Smooth muscle cell of the brain vasculature (primary cell): ENCODE measurements around the gene MCM3AP.

Source experiments
- DNase-seq: peaks from one replicate; pipeline ENCODE4 v3.0.0-alpha.2; 2012; ENCODE audit warnings: low read depth, low spot score

The MCM3AP gene

DNA sequence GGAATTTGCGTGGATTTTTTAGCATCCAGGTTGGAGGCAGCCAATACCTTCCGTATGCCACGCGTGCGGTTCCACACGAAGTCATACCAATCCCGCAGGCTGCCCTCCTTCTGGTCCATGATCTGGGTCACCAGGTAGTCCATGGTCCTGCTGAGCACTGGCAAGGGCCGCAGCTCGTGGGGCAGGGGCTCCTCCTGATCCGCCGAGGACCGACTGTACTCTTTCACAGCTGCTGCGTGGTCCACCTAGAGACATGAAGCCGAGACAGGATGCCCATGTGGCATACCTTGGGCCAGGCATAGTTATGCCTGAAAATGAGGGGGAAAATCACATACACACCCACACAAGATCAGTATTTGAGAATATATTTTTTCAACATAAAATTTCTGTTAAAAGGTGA lies 12.1 kb downstream of the MCM3AP start:
- no peak for DNase-seq

DNA sequence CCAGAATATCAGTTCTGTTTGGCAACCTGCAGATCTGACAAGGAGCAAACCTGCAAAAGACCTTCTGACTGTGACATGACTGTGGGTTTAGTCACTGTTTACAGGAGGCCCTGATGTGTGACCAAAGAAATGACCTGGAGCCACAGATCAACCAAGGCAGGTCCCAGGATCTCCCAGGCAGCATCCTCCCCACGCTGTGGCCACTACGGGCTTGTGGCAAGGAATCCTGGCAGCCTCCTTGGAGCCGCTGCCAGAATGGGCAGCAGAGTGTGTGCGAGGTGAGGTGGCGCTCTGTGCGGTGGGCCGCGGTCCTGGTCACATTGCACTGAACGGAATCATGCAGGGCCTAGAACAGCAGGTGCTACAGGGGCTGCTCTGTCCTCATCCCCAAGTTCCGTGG lies 15.9 kb downstream of the MCM3AP start:
- DNase-seq, result no peak

DNA sequence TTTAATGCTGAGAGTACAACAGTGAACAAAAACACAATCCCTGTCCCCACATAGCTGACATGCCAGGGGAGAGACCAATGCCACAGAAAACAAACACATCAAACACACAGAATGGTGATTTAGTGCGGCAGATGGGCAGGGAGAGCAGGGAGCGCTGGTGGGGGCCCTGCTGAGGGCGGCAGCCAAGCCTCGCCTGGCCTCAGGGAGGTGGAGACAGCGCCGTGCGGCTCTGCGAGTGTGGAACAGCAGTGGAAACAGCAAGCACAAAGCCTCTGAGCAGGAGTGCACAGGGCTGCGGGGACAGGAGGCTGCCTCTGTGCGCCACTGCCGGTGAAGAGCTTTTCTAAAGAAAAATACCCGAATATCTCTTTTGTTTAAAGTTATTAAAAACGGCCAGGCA lies 17.0 kb downstream of the MCM3AP start:
- no peak for DNase-seq

DNA sequence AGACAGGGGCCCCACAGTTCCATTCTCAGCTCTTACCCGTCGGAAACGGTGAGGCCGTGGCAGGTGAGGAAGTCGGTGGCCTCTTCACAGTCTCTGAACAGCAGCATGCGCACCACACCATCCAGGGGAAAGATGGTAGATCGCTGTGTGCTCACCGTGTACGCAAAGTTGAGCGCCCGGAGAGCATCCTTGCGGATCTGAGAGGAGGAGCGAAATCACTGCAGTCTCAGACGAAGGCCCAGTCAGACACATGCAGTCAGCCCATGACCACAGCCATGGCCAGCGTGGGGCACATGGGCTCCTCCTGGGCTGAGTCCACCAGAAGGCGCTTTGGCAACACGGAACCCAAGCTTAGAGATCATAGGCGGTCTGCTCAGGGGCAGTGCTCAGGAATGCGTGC lies 18.5 kb downstream of the MCM3AP start:
- no peak for DNase-seq

DNA sequence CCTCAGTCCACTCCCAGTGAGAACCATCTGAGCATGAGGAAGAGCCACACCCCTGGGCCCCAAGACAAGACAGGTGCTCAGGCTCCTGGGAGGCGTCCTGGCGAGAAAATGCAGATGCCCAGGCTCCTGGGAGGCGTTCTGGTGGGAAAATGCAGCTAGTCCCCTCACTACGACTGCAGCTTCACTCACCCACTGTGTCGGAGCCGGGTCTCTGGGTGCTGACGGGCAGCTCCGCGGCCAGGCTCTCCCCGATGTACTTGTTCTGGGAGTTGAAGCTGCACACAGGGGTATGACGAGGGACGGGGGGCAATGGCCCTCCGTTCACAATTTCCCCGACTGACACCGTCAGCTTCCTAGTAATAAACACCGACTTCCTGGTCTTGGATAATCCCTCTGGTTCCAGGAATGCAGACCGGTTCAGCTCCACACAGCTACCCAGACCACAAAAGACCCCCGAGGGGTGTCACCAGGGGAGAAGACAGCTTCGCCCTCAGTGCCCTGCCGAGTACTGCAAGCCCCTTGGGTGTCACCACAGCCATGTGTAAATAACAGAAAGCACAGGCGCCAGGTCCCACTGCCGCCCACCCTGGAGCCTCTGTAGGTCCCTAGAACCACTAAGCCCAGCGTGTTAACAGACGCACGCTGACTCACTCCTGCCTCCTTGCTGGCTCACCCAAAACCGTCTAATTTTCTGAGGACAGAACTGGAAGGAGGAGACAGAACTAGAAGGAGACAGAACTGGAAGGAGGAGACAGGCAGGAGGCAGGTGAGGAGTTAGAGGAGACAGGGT lies 19.5 kb downstream of the MCM3AP start:
- DNase-seq, result no peak

DNA sequence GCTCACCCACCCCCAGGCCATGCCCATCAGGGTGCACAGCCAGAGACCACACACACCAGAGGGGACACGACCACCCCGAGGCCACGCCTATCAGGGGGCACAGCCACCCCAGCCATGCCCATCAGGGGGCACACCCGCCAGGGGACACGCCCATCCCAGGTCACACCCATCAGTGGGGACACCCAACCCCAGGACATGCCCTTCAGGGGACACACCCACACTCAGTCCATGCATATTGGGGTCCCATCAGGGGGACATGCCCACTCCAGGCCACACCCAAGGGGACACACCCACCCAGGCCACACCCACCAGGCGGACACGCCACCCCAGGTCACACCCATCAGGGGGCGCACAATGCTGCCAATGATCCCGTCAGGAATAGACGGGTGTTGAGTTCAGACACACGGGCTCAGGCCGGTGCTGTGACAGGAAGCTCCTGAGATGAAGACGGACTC lies 20.7 kb downstream of the MCM3AP start:
- no peak for DNase-seq

DNA sequence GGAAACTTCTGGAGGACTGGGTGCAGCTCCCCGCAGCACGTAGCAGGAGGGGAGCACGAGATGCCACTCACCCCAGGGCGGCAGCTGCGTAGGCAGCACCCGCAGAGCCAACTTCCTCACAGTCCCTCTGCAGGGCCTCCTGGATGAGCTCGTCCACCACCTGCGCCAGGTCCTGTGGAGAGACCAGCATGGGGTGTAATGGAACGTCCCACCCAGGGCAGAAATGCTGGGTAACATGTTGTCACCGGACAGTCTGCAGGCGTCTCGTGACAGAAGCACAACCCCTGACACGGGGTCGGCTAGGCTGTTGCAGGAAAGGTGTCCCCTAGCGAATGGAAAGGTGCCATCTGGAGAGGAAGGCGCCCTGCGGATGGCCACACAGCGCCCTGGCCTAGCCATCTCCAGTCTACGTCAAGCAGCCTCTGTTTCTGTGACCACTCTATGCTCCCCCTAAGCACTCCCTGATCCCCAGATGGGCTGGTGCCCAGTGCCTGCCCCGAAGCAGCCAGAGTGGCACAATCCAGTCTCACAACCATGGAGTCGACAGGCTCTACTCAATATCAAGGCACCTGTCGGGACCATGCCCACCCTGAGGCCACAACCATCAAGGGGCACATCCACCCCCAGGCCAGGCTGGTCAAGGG lies 21.2 kb downstream of the MCM3AP start:
- DNase-seq, result no peak

DNA sequence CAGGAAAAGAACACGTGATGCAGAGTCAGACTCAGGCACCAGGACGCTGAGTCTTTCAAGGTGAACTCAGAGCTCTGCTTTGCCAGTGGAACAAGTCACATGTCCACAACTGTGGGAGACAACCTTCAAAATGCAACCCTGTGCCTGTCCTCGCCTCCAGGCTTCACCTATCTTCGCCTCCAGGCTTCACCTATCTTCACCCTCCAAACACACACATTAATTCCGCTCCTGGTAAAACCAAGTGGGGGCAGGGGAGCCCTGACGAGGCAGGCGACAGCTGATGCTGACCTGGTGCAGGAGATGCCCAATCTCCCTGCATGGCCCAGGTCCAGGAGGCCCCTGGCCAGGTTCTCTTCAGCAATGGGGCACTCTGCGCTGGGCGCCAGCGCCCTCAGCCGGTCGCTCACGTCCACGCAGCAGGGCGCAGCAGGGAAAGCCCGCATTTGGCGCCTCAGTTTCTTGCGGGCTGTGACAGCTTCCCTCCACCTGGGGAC lies 28.9 kb downstream of the MCM3AP start:
- no peak for DNase-seq

DNA sequence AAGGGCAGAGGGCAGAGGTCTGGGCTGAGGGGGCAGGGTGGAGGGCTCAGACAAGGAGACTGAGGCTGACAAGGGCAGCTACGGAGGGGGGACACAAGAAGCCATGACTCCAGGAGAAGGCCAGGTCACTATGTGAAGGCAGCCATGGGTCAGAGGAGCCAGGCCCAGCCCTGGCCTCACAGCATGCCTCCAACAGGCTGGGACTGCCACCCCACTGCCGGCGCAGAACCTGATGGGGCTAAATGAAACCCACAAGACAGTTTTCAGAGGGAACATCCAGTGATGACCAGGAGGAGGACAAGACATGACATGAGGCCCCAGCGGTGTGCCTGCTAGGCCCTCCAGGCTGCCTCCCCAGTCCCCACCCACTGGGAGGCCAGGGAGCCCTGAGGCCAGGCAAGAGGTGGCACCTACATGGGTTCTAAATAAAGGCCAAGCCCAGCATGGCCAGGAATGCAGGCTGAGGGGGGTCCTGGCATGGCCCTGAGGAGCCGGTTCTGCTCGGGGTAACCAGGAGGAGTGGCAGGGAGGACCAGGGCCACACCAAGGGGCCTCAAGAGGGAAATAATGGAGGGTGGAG lies 29.6 kb downstream of the MCM3AP start:
- no peak for DNase-seq

DNA sequence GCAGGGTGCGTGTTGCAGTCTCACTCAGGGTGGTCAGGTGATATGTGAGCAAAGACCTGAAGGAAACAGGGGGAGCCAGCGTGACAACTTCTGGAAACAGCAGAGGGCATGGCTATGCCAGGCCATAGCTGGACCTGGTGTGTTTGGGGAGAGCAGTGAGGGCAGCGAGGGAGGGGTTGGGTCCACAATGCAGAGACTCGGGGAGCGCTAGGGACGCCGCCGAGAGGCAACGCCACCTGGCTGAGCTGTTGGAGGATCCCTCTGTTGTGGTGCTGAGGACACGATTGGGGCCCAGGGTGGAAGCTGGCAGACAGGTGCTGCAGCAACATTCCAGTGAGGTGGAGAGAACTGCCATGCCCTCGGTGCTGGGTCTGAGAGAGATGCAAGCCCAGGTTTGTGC lies 30.2 kb downstream of the MCM3AP start:
- no peak for DNase-seq

DNA sequence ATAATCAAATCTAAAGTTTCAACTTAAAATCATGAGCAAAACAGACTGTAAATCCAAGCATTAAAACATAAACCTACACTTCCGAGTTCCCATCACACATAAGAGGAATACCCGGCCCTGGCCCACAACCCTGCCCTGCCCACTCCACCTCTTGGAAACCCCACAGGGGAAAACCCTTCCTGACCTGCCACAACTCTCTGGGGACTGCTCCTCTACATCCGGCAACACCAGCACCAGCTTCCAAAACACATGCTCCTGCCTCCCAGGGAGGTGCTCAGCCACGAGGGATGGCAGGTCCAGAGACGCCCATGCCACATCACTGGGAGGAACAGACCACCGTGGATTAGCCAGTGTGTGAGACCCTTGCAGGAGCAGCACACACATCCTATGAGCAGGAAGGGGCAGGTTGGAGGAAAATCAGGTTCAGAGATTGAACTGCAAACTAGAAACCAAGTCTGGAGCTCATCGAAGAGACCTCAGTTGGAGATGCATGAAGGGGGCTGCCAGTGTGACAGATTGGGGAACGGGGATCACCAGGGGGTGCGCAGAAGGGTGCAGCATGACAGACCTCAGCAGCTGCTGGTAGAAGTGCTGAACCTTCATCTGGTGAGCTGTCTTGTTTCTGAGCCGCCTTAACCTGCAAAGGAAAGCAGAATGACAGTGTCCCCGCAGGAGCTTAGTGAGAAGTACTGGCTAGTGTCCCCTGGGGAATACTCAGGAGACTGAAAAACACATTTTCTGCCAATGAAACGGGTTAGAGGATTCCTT lies 31.0 kb downstream of the MCM3AP start:
- no peak for DNase-seq

DNA sequence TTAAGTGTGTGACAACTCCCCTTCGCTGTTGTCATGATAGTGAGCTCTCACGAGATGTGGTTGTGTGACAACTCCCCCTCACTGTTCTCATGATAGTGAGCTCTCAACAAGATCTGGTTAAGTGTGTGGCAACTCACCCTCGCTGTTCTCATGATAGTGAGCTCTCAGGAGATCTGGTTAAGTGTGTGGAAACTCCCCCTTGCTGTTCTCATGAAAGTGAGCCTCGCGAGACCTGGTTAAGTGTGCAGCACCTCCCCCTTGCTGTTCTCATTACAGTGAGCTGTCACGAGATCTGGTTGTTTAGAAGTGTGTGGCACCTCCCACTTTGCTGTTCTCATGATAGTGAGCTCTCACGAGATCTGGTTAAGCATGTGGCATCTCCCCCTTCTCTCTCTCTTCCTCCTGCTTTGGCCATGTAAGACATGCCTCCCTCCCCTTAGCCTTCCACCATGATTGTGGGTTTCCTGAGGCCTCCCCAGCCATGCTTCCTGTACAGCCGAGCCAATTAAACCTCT lies 31.7 kb downstream of the MCM3AP start:
- no peak for DNase-seq

DNA sequence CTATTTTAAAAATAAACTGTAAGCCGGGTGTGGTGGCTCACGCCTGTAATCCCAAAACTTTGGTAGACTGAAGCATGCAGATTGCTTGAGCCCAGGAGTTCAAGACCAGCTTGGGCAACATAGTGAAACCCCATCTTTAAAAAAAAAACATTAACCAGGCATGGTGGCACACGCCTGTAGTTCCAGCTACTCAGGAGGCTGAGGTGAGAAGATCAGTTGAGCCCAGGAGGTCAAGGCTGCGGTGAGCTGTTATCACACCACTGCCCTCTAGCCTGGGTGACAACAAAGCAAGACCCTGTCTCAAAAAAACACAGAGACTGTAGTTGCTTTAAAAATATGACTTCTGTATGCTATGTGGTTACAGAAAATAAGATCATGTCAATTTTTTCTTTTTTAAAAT lies 32.6 kb downstream of the MCM3AP start:
- no peak for DNase-seq

DNA sequence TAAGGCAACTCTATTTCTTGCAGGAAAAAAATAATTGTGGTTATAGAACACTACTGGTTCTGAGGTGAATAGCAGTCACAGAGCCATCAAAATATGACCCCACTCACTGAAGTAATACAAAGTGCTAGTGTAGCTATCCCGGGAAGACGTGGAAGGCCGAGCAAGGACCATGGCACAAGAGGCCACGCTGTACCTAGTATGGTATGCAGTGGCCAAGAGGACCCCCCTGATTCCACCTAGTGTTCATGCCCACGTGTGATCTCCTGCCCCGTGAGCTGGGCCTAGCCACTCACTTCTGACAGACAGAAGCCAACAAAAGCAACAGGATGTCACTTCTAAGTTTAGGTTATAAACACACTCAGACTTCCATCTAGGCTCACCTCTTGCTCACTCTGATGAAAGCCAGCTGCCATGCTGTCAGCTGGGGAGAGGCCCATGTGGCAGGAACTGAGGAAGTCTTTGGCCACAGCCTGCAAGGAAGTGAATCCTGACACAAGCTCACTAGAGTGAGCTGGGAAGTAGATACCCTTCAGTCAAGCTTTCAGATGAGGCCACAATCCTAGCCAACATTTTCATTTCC lies 35.2 kb downstream of the MCM3AP start:
- no peak for DNase-seq

DNA sequence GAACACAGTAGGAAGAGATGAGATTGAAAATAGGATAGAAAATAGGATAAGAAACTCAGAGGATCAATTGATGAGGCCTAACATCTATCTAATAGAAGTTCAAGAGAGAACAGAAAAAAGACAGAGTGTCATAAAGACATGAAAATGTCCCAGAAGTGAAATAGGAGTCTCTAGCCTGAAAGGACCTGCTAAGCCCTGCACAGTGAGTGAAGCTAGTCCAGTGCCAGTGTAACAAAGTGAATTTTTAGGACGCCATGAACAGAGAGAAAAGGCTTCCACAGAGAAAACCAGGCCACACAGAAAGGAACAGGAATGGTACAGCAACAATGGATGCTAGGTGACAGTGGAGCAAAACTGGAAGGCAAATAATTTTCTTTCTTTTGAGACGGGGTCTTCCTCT lies 36.6 kb downstream of the MCM3AP start:
- DNase-seq, result no peak

DNA sequence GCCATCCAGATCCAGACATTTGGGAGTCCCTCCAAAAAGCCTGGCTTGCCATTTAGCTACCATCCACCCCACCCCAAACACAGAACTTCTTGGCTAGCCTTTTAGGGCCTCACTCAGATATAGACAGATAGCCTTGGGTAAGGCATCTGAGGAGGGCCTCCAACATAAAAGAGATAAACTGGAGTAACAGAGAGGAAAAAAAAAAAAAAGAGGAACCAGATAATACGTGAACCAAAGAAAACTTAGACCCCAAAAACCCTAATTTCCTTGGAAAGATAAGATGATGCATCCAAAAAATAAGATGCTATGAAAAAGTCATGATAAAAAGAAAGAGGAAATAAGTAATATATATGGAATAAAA lies 37.0 kb downstream of the MCM3AP start:
- no peak for DNase-seq

DNA sequence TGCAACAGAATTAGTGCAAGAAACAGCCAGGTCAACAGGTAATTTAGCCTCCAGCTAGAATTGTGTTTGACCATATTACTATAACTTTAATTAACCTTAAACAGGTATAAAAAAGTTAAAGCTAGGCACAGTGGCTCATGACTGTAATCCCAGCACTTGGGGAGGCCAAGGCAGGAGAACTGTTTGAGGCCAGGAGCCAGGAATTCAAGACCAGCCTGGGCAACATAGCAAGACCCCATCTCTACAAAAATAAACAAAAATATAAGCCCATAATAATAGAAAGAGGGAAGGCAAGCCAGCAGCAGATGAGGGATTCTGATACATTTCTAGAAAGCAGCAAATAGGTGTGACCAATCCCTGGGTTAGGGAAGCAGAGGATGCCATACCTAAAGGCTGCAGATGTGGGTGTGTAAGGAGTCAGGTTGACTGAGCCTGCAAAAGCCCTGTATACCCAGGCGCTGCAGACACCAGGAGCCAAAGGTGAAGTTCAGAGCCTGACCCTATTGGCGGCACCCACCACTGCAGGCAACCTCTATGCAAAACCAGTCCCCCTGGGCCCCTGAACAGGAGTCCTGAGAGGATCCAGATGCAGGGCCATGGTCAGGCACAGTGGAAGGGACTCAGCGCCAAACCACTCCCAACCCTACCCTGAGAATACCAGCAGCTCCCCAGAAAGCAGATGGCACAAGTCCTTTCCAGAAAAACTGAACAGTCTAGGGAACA lies 37.6 kb downstream of the MCM3AP start:
- DNase-seq, result no peak

DNA sequence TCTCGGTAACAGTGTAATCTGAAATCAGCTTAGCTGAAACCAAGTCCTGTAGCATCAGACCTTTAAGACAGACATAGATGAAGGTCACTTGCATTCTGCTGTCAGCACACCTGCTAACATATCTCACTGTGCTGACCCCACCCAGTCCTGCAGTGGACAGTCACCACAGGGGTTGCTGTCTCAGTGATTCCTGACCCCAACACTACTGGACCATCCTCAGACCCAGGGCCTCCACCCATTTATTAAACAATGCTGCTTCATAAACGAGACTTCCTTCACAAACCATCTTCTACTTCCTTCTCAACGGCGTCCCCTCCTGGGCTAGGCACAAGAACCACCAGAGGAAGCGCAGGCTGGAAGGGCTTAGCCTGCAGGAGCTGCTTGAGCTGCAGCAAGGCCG lies 39.1 kb downstream of the MCM3AP start:
- DNase-seq, result no peak

DNA sequence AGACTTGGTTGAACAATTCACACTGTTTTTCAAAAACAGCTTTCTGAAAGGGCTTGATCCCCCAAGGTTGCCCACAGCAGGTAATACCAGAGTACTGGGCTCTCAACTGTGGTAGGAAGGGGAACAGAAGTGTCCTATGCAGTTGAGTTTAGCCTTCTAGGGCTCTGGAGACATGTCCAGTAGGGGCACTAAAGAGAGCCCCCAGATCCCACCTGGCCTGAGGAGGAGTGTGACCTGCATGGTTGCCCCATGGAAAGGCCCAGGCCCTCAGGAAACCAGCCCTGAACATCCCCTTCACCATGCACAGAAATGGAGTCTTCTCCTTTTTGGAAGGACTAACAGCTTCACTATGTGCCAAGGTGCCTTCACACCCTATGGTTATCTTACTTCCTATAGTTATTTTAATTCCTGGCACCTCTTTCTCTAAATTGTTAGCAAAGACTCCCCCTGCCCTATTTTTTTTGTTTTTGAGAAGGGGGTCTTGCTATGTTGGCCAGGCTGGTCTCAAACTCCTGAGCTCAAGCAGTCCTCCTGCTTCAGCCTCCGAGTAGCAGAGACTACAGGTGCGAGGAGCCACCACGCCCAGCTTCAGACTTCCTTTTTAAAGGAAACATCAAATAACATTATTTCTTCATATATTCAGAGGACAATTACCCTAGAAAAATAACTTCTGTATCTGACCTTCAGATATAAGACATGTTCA lies 40.0 kb downstream of the MCM3AP start:
- no peak for DNase-seq

DNA sequence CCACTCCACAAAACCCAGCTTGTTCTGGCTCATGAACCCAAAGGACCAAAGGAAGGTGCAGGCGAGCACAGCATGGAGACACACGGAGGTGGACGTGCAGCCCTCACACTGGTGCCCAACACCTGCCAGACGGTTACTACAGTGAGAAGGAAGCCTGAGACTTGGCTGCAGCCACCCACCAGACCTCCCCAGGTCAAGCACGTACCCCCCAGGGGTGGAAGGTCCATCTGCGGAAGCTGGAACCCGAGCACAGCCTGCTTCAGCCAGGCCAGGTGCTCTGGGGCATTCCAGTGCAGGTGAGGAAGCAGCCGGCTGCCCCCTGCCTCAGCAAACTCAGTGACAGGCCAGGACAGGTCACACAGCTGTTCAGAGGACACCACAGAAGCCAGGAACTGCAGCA lies 40.8 kb downstream of the MCM3AP start:
- DNase-seq, result no peak
